Prostate gland (tissue), 2 donors: ENCODE data around the gene RALY.

Source experiments
- POLR2A ChIP-seq: fragments of 450-650 bp; IDR thresholded peaks from one replicate; pipeline ENCODE4 v1.6.1; 2016; ENCODE audit warnings: antibody characterized with exemption, mild to moderate bottlenecking
- TF ChIP-seq, protein P1 (sequence below), 4 experiments: fragments of 200-600 bp in 2 of 4; fragments of 450-650 bp in 2 of 4; sonication (generic) in 2 of 4; IDR thresholded peaks; 1 replicate in 3 of 4; 2 replicates in 1 of 4; pipeline ENCODE4 v1.5.1; 2016 to 2019; ENCODE audit warnings: antibody characterized with exemption in 4 of 4, mild to moderate bottlenecking in 2 of 4, moderate library complexity in 2 of 4

- TF ChIP-seq, protein P1, sequence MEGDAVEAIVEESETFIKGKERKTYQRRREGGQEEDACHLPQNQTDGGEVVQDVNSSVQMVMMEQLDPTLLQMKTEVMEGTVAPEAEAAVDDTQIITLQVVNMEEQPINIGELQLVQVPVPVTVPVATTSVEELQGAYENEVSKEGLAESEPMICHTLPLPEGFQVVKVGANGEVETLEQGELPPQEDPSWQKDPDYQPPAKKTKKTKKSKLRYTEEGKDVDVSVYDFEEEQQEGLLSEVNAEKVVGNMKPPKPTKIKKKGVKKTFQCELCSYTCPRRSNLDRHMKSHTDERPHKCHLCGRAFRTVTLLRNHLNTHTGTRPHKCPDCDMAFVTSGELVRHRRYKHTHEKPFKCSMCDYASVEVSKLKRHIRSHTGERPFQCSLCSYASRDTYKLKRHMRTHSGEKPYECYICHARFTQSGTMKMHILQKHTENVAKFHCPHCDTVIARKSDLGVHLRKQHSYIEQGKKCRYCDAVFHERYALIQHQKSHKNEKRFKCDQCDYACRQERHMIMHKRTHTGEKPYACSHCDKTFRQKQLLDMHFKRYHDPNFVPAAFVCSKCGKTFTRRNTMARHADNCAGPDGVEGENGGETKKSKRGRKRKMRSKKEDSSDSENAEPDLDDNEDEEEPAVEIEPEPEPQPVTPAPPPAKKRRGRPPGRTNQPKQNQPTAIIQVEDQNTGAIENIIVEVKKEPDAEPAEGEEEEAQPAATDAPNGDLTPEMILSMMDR (IDR thresholded peaks at IDR 0.05) = no peak
- TF ChIP-seq POLR2A = no peak
Measured at GRCh38 chr20:34074101-34074760, 80.5 kb downstream of the RALY start.
